Activated gamma-delta T cell treated with anti-CD3 and anti-CD28 coated beads, Interleukin-2, amount 50 U/mL, for 16 hours (primary cell): Measurements from ENCODE around the gene DYNC2LI1.

Source experiments
- DNase-seq: peaks from one replicate; pipeline ENCODE4 v3.0.0-alpha.2; 2020; ENCODE audit warnings: low read depth

Gene DYNC2LI1

DNA sequence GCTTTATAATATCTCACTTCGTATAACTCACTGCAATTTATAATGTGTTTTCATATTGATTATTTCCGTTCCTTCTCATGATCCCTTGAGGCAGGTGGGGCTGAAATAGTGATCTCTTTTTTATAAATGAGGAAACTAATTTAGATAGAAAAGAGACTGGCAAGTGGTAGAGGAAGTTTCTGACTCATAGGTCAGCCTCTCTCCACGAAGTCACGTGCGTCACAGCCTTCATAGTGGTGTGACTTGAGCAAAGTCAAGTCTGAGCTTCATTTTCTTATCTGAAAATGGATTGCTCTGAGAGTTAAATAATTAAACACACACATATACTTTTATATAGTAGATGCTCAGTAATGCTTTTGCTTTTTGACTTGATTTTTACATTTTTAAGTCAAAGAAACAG is 44.9 kb downstream of the DYNC2LI1 start:
- no peak for DNase-seq

DNA sequence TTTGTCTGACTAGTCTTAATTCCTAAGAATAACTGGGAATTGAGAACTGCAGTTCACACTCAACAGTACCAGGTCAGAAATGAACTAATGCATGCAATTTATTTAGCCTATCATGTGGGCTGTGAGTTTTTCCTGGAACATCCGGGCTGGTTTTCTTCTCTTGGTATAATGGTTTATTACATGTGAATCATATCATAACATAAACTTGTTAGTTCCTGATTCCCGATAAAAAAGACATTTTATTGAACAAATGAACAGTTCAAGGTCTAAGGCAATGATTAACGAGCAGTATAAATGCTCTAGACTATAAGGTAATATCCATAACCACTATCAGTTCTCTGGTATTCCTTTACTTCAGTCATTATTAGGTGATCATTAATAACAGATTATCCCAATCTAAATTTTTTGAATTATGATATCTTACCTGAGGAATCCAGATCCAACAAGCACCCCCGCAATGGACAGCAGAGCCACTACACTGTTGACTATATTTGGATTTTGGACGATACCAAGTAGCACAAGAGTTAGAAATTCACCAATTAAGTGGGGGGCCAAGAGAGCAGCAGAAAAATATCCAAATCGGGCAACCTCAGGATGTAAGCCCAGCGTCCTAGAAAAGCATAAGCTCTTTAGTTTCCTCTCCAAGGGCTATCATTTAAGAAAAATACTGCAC is 45.8 kb downstream of the DYNC2LI1 start:
- DNase-seq, result no peak

DNA sequence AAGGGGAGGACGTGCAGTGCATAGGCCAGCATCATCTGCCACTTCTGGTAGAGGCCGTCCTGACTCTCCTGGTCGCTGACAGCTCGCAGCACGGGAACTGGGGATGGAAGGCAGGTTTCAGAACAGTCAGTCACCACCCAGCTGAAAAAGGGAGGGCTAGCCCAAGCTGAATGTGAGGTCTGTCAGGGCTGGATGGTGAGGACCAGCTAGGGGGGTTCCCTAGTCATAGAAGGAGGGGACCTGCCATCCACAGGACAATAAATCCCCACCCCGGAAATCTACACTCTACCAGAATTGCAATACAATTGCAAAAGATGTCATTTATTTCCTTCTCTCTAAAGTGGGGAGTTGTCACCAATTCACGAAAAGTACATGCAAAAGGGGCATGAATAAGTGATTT is 49.0 kb downstream of the DYNC2LI1 start:
- DNase-seq, result no peak

DNA sequence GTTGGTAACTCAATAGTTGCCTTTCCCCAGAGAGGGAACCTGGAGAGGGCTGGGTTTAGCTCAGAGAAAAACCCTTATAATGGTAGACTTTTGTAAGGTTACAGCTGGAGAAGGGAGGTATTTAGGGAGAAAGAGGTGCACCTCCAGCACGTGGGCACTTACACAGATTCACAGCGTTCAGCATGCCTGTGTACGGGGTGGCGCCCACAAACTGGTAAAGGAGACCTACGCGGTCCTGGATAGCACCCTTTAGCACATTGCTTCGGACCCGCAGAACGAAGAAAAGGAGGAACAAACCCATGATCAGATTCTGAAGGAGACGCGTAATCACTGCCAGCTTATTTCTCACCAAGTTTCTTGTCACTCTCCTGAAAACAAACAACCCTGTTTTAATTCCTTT is 49.9 kb downstream of the DYNC2LI1 start:
- DNase-seq, result no peak

DNA sequence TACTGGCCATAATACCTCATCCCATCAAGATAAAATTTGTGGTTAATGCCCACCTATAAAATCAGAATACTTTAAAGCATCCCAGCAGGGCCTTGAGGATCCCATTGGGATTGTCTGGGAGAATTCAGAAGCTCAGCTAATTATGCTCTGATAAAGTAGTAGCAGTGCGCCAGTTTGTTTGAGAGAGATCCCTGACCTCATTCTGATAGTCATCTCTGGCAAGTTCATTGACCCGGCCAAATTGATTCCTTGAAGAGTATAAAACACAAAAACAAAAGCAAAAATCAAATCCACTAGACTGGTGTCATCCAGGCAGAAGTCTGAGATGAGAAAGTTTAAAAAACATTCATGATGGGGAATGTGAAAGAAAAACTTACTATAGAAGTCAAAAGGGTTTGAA is 50.7 kb downstream of the DYNC2LI1 start:
- no peak for DNase-seq

DNA sequence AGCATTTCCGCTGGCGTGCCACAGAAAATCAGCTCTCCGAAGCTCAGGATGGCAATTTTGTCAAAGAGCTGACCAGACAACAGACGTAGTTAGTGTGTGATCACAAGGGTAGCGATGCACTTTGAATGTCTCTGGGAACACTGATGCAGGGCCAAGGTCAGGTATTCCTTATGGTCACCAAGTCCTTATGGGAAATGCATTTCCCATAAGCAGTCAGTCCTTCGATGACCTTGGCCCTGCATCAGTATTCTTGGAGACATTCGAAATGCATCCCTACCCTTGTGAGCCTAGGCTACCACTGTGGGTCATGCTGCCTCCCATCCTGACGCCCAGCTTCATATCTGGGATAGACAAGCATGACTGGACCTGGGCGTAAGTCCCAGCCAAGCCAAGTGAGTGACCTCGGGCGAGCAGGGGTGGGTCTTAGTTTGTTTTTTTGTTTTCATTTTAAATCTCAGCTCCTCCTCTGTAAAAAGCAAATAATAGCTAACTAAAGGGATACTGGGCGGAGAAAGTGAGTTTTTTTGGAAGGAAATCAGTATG is 51.2 kb downstream of the DYNC2LI1 start:
- no peak for DNase-seq

DNA sequence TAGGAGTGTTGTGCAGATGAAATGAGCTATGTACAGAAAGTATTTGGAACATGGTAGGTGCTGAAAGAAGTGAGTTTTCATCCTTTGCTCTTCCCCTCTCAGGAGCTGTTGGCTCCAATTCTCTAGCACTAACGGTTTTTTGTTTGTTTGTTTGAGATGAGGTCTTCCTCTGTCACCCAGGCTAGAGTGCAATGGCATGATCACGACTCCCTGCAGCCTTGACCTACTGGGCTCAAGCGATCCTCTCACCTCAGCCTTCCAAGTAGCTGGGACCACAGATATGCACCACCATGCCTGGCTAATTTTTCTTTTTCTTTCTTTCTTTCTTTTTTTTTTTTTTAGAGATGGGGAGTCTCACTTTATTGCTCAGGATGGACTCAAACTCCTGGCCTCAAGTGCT is 52.0 kb downstream of the DYNC2LI1 start:
- DNase-seq, result no peak

DNA sequence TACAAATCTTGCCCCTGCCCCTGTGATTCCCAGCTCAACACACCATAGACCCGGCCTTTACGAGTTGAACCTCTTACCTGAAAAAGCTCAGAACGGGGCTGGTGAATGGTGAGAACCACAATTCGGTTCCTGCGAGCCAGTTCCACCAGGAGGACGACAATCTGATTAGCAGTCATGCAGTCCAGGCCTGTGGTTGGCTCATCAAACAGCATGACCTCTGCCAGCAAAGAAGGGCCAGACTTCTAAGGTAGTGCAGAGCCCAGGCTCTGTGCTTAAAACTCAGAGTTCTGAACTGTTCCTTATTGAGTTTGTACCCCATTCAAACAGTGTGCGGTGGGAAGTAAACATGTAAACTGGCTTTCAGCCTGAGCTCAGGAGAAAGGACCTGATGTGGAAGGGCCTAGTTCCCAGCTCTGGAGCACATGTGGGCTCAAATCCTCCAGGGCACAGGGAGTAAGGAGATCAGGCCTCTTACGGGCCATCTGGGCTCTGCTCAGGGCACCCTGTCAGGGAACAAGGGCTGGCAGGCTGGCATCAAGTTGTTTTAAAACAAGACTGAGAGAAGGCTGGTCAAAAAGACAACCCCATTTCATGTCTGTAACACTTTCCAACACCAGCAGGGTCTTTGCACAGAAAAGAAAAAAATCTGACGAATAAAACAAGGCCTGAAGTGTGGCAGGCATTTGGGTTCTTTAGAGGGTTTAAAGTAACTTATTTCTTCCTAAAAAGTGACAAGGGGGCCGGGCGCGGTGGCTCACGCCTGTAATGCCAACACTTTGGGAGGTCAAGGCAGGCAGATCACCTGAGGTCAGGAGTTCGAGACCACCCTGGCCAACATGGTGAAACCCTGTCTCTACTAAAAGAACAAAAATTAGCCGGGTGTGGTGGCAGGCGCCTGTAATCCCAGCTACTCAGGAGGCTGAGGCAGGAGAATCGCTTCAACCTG is 52.7 kb downstream of the DYNC2LI1 start:
- no peak for DNase-seq

DNA sequence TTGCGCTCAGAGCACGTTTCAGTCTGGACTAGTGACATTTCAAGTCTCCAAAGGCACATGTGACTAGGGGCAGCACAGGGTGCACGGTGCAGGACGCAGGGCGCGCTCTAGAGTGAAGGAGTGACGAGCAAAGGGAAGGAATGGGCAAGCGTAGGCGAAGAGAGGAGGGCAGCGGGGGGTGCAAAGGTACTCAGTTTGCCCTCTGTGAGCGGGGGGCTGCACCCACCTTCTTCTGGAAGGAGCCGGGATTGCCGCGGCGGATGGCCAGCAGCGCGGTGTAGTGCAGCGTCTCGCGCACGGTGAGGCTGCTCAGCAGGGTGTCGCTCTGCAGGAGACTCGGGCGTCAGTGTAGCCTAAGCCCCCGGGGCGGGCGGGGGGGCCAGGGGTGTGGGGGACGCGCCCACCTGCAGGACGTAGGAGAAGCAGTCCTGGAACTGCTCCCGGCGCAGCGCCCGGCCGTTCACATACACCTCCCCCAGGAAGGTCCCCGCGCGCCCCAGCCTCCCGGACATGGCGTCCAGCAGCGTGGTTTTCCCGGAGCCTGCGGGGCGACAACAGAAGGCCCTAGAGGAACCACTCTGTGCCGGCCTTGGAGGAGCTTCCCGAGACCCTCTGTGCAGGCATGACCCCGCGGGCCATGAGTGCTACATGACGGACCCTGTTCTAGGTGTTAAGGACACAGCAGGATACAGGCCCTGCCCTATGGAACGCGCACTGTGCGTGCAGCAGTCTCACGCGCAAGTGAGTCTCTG is 57.9 kb downstream of the DYNC2LI1 start:
- no peak for DNase-seq

DNA sequence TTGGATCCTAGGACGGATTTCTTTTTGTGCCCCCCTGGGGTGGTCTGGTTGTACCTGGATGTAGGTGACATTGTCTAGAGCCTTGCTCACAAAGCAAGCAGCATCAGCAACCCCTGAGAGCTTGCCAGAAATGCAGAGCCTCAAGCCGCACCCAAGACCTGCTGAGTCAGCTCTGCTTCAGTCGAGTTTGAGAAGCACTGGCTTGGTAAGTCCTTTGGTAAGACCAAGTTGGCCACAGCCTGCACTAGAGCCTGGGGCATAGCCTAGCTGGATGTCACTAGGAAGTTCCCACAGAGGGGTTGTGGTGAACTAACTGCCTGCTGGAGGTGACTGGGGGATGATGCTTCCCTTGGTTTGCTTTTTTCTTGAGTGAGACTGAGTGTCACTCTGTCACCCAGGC is 58.6 kb downstream of the DYNC2LI1 start:
- no peak for DNase-seq

DNA sequence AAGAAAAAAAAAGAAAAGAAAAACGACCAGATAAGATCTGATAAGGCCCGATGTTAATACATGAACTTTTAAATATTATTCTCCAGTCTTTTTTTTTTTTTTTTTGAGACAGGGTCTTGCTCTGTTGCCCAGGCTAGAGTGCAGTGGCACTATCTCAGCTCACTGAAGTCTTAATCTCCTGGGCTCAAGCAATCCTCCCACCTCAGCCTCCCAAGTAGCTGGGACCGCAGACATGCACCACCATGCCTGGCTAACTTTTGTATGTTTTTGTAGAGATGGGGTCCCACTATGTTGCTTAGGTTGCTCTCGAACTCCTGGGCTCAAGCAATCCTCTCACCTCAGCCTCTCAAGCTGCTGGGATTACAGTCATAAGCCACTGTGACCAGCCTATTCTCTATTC is 63.2 kb downstream of the DYNC2LI1 start:
- DNase-seq, result no peak

DNA sequence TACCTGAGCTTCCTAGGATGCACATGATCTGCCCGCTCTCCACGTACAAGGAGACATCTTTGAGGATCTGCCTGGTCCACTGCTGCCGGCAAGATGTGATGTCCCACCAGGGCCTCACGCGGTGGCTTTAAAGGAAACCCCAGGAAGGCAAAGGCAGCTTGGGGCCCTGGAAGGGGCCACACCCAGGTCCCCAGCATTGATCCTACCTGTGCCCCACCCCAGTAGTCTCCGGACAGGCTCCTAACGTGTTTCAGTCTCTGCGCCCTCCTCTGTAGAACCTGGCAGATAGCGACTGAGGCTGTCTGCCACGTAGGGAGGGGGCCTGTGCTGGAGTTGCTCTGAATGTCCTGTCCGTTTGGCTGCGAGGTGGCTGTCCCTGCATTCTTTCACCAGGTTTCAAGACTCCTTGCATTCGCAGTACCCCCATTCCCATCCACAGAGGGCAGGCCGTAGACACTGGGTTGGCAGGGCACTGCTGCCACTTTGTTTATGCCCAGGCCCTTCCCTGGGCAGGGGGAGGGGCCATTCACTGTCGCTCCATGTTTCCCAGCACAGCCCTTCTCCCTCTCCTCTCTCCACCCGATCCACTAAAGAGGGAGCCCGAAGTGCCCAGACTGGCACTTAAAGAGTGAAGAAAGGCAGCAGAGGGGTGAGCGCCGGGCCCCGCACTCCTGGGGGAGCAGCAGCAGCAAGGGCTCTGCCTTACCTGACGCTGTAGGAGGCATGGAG is 64.2 kb downstream of the DYNC2LI1 start:
- no peak for DNase-seq

DNA sequence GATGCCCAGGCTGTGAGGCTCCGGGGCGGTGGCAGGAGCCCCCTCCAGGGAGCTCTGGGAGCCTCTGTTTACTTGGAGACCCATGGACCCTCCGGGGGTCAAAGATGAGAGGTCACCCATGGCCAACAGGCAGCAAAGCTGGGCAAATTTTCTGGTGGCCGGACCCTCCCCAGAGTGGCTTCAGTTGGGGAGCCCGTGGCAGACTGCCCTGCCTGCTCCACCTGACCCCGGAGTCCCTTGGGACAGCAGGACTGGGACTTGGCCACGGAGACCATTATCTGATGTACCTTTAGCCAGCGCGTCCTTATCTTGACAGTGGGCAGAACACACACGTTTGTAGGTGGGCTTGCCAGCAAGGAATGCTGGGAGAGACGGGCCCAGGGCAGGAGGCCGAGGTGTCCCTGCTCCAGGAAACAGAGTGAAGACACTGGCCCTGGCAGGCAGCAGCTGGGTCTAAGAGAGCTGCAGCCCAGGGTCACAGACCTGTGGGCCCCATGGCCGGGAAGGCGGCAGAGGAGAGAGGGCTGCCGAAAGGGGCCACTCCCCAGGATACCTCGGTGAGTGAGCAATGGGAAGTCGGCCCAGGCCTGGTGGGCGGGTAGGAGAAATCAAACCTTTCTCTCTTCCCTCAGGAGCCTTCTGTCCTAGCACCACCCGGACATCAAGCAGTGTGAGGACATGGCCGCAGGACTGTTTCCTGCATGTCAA is 64.9 kb downstream of the DYNC2LI1 start, which contains the start of the genes ABCG5 and ABCG8:
ABCG5 (minus strand) TSS at position 280 of the 708 bp plus-strand sequence; CDS start at position 120, 160 bp downstream.
ABCG8 (plus strand) TSS at position 412 of the 708 bp plus-strand sequence; CDS start at position 495, 83 bp downstream.
- no peak for DNase-seq

DNA sequence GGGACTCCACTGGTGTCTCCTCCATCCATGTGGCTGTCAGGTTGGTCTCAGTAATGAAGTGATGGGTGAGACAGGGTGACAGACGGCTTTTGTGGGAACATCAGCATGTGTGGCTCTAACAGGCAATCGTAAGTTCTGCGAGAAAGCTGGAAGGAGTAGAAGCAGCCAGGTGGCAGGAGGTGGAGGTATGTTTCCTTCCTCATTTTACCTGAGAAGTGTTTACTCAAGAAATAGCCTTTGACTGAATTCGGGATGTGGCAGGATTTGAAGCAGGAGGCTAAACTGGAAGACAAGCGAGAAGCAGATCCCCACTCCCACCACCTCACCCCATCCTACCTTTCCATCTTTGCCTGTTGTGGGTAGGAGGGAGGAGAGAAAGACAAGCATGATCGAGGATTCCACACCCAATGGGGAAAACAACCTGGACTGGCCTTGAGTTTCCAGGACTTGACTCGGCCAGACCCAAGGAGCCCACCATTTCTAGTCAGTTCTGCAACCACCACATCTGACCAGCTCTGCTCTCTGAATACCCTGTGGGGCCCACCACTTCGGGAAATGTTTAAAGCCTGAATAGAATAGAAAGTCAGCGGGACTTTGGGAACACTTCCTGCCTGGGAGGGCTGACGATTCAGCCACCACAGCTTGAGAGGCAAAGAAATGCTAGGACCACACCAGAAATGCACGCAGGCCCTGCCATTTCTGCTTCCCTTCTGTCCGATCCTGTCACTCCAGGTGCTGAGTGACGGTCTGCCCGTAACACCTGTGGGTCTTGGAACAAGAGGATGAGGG is 66.1 kb downstream of the DYNC2LI1 start:
- no peak for DNase-seq

DNA sequence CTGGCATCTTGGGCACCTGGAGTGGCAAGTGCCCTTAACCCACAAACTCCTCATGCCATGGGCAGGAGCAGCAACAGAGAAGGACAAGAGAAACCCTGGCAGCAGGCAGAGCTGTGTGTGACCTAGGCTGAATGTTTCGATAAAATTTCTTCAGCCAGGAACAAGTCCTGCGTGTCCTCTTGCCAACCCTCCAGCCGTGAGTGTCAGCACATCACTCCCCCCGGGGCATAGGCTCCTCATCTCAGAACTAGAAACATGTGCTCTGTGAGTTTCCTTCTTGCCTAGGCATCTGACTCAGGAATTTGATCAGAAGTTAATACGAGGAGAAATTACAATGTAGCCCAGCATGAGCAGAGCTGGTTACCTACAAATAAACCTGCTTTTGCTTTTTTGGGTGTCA is 67.1 kb downstream of the DYNC2LI1 start:
- no peak for DNase-seq

DNA sequence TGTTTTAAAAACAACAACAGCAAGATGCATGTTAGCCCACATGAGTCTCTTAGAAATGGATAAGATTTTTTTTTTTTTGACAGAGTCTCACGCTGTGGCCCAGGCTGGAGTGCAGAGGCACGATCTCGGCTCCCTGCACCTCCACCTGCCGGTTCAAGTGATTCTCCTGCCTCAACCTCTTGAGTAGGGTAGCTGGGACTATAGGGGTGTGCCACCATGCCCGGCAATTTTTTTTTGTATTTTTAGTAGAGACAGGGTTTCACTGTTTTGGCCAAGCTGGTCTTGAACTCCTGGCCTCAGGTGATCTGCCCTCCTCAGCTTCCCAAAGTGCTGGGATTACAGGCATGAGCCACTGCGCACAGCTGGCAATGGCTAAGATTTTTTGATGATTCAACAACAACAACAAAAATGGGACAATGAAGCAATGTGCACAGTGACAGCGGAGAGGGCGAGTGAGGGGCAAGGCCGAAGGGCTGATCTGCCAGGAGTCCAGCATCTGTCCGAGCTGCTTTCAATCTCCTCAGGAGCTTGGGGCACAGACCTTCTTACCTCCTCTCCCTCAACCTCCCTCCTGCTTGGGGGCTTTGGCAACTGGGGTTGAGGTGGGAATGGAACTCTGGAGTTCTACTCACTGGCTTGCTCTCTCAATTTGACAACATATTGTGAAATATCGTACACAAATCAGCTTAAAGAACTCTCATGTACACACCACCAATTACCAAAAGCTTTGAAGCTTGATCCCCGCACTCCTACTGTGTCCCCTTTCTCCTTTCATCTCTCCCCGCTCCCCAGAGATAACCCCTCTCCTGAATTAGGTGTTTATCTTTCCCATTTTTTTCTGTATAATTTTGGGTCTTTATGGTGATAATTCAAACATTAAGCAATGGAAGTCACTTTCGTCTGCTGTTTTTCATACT is 68.4 kb downstream of the DYNC2LI1 start:
- DNase-seq, result no peak

DNA sequence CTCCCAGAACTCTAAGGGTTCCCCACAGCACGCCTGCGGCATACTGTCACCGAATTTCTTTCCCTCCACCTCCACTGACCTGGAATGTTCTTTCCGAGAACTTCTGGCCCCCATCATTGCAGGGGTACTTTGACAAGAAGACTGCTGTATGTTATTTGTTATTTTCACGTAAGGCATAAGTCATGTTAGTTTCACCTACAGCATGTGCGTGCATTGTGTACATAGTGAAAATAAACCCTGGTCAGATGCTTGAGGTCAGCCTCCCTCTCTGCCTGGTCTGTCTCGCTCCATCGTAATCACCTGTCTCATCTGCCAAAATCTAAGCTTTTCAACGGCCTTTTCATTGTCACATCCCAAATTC is 69.0 kb downstream of the DYNC2LI1 start:
- no peak for DNase-seq

DNA sequence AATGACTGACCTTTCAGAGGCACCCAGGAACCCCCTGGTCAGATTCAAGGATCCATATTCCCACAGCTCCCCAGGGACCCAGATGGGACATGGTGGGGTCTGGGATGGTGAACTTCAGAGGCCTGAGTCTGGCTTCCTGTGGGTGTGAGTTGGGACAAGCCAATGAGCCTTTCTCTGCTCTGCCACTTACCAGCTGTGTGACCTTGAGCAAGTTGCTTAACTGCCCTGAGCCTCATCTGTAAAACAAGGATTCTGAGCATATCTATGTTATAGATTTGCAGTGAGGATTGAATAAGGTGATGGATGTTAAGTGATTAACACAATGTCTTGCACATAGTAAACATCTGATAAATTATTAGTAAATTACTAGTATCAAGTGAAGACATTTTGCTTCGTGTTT is 71.3 kb downstream of the DYNC2LI1 start:
- no peak for DNase-seq
